Psoas muscle (tissue), 8 donors: Measurements from ENCODE around the gene KIF22. TPM values are rescaled to one million over a fixed set of nuclear protein-coding genes. Genes with fewer than 3 reads are reported as not detected.
"Not testable (repeated sequence)": the region's sequence is repeated elsewhere in the genome, so short reads cannot be mapped to it uniquely, and the experiment has no call there.

Source experiments
- ATAC-seq, 4 donors: fragments of 200-7000 bp; cut with Tn5 transposase; one replicate each; pipeline ENCODE4 v1.9.1; 2020; ENCODE audit warnings: moderate library complexity in 3 of 4, mild to moderate bottlenecking in 2 of 4
- DNase-seq, 2 donors: peaks; one replicate each; pipeline ENCODE4 v3.0.0-alpha.2; 2020
- H3K27ac ChIP-seq: fragments of 200-600 bp; one replicate; pipeline ENCODE4 v1.8.0; 2022
- H3K27me3 ChIP-seq, 3 donors: fragments of 200-600 bp in 1 of 3; one replicate each; pipeline versions ENCODE4 v1.6.1 to v1.8.0; 2013 to 2022; ENCODE audit warnings: low read length in 2 of 3, mild to moderate bottlenecking in 2 of 3, moderate library complexity in 1 of 3; ENCODE audit not compliant: insufficient read depth in 3 of 3
- H3K36me3 ChIP-seq, 2 donors: fragments of 200-600 bp in 1 of 2; one replicate each; pipeline versions ENCODE4 v1.6.1 to v1.8.0; 2013 to 2022; ENCODE audit warnings: low read depth in 1 of 2, mild to moderate bottlenecking in 1 of 2, moderate library complexity in 1 of 2; ENCODE audit not compliant: insufficient read depth in 1 of 2
- H3K4me1 ChIP-seq: fragments of 200-600 bp; one replicate; pipeline ENCODE4 v1.8.0; 2022
- H3K4me3 ChIP-seq: fragments of 200-600 bp; one replicate; pipeline ENCODE4 v1.8.0; 2022; ENCODE audit warnings: mild to moderate bottlenecking
- H3K9me3 ChIP-seq: fragments of 200-600 bp; one replicate; pipeline ENCODE4 v1.8.0; 2022
- WGBS, 3 donors: extraction: QIAGEN DNeasy Blood & Tissue Kit; methylation state at CpG; one replicate each; pipeline versions ENCODE4 v1.1.6 to v1.1.7; 2013; 5-methylcytosine and 5-hydroxymethylcytosine counted together
- intact Hi-C, 2 donors: fragments of 100-400 bp; cut with DNase I; formaldehyde crosslinking; loops; one replicate each; pipeline versions ENCODE4 v1.11.0 to v1.14.2; 2022
- polyA plus RNA-seq, 3 donors: library from polyadenylated mRNA; stranded (reverse); fragments of 200-250 nt; gene quantifications; one replicate each; pipeline ENCODE4 v1.2.3, GENCODE V29; 2013
- total RNA-seq, 4 donors: library from RNA; stranded (reverse); fragmentation: NEBNext Ultra II Directional in 2 of 4; extraction: Animal tissue kit (Norgen Biotek cat#: 25700) in 2 of 4; gene quantifications; one replicate each; pipeline versions ENCODE4 v1.2.1 to v1.2.4, GENCODE V29; 2021 to 2023
- TF ChIP-seq, protein P1 (sequence below): fragments of 200-600 bp; IDR thresholded peaks from one replicate; pipeline ENCODE4 v1.8.0; 2022; ENCODE audit warnings: antibody characterized with exemption
- donor health status: healthy with polysubstance abuse.
- donor health status: DM: no; HTN: no; CAD: no; lungs with moderate emphysema.
- donor health status: Bipolar disorder and iron deficiency.
- donor health status: healthy.
- donor health status: DM: yes; HTN: yes; CAD: no.
- donor health status: DM: no; HTN: no; CAD: no.
- donor health status: DM: no; HTN: no; CAD: no.
- donor health status: DM: yes; HTN: yes; CAD: no.

The KIF22 gene
- total and polyA plus RNA-seq, 7 donors = 12.6 to 23.8 (median 15.4) TPM

DNA sequence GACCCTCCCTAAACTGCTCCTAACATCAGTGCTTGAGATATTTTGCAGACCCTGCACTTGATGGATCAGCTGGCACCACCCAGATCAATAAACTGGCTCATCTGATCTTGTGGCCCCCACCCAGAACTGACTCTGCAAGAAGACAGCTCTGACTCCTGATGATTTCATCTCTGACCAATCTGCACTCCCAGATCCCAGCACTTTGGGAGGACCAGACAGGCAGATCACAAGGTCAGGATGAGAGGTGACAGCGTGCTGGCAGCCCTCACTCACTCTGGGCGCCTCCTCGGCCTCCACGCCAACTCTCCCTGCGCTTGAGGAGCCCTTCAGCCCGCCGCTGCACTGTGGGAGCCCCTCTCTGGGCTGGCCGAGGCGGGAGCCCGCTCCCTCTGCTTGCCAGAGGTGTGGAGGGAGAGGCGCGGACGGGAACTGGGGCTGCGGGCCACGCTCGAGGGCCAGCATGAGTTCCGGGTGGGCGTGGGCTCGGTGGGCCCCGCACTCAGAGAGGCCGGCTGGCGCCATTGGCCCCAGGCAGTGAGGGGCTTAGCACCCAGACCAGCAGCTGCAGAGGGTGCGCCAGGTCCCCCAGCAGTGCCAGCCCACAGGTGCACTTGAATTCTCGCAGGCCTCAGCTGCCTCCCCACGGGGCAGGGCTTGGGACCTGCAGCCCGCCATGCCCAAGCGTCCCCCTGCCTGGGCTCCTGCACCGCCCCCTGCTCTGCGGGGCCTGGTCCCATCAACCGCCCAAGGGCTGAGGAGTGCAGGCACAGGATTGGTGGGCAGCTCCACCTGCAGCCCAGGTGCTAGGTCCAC is 42.4 kb upstream of the KIF22 start:
- H3K4me3 ChIP-seq = no peak overlapping the region
- ATAC-seq (no peak), DNase-seq (no peak)
- 92 to 96% (median 95%) methylated on average over 26 to 30 of the region's 30 CpGs for WGBS, 3 donors
- no peaks in the 10 kb centered on the region for H3K27me3 ChIP-seq
- no peak overlapping the region for H3K27ac ChIP-seq
- no peaks in the 10 kb centered on the region for H3K36me3 ChIP-seq
- no peaks in the 10 kb centered on the region for H3K9me3 ChIP-seq
- intact Hi-C loops = loop anchor here (5.0 to 10.0 kb wide), 2 partner anchors 34 to 137 kb away; no protein-coding TSS in a partner anchor
- TF ChIP-seq, protein P1, sequence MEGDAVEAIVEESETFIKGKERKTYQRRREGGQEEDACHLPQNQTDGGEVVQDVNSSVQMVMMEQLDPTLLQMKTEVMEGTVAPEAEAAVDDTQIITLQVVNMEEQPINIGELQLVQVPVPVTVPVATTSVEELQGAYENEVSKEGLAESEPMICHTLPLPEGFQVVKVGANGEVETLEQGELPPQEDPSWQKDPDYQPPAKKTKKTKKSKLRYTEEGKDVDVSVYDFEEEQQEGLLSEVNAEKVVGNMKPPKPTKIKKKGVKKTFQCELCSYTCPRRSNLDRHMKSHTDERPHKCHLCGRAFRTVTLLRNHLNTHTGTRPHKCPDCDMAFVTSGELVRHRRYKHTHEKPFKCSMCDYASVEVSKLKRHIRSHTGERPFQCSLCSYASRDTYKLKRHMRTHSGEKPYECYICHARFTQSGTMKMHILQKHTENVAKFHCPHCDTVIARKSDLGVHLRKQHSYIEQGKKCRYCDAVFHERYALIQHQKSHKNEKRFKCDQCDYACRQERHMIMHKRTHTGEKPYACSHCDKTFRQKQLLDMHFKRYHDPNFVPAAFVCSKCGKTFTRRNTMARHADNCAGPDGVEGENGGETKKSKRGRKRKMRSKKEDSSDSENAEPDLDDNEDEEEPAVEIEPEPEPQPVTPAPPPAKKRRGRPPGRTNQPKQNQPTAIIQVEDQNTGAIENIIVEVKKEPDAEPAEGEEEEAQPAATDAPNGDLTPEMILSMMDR = no peak
- no peaks in the 10 kb centered on the region for H3K4me1 ChIP-seq

GRCh38 chr16:29748760-29749149 is 41.8 kb upstream of the KIF22 start:
- H3K4me3 ChIP-seq, DNase-seq, H3K27ac ChIP-seq, H3K9me3 ChIP-seq, H3K4me1 ChIP-seq, ATAC-seq, H3K36me3 ChIP-seq, H3K27me3 ChIP-seq: not testable (repeated sequence)
- intact Hi-C loops = loop anchor here (5.0 to 10.0 kb wide), 2 partner anchors 34 to 136 kb away; no protein-coding TSS in a partner anchor
- WGBS, 3 donors = 40 to 49% (median 42%) methylated on average over 4 of the region's 4 CpGs

DNA sequence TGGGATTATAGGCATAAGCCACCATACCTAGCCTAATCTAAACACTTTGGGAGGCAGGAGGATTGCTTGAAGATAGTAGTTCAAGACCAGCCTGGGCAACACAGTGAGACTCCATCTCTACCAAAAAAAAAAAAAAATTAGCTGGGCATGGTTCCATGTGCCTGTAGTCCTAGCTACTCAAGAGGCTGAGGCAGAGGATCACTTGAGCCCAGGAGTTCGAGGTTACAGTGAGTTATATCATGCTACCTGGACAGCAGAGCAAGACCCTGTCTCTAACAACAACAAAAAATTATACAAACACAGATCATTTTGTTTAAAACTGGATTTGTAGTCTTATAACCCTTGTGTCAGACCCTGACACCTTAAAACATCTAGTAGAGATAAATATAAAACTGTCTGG is 37.0 kb upstream of the KIF22 start:
- intact Hi-C loops = no loop called here
- H3K9me3 ChIP-seq = no peaks in the 10 kb centered on the region
- H3K4me1 ChIP-seq = no peaks in the 10 kb centered on the region
- no peak overlapping the region for H3K4me3 ChIP-seq
- no peaks in the 10 kb centered on the region for H3K36me3 ChIP-seq
- DNase-seq = no peak
- 52 to 80% (median 59%) methylated on average over 1 of the region's 1 CpG for WGBS, 3 donors
- TF ChIP-seq, protein P1 = no peak
- ATAC-seq = no peak
- no peak overlapping the region for H3K27ac ChIP-seq
- no peaks in the 10 kb centered on the region for H3K27me3 ChIP-seq

DNA sequence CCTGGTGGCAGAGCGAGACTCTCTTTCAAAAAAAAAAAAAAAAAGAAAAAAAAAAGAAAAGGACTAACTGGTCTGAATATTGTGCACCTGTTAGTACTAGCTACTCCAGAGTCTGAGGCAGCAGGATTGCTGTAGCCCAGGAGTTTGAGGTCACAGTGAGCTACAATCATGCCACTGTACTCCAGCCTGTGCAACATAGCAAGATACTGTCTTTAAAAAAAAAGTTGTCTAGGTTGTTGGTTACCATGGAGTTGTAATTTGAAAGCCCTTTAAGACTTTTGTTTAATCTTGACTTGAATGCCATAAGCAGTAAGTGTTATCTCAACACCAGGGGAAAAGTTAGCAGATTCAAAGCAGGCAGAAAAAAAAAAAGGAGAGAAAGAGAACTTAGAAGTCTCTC is 33.9 kb upstream of the KIF22 start:
- WGBS, 3 donors = 58 to 75% (median 63%) methylated on average over 1 of the region's 1 CpG
- Histone ChIP-seq H3K27me3 (no peaks in the 10 kb centered on the region), H3K9me3 (no peaks in the 10 kb centered on the region), H3K4me3 (no peak overlapping the region), H3K27ac (no peak overlapping the region), H3K4me1 (no peaks in the 10 kb centered on the region), H3K36me3 (no peaks in the 10 kb centered on the region)
- DNase-seq (no peak), ATAC-seq (no peak)
- intact Hi-C loops = no loop called here
- TF ChIP-seq, protein P1 = no peak

DNA sequence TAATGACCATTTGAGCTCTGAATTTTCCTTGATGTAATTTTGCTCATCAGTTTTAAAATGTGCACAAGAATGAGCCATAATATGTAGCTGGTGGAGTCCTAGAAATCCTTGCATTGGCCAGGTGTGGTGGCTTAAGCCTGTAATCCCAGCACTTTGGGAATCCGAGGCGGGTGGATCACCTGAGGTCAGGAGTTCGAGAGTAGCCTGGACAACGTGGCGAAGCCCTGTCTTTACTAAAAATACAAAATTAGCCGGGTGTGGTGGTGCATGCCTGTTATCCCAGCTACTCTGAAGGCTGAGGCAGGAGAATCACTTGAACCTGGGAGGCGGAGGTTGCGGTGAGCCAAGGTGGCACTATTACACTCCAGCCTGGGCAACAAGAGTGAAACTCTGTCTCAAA is 33.5 kb upstream of the KIF22 start:
- 61 to 73% (median 68%) methylated on average over 8 of the region's 8 CpGs for WGBS, 3 donors
- H3K4me3 ChIP-seq, H3K36me3 ChIP-seq, H3K27ac ChIP-seq, H3K9me3 ChIP-seq, DNase-seq, H3K27me3 ChIP-seq, ATAC-seq, intact Hi-C loops, H3K4me1 ChIP-seq: not testable (repeated sequence)
